ENCODE data around the gene HSF5. TPM values are rescaled to one million over a fixed set of nuclear protein-coding genes. Genes with fewer than 3 reads are reported as not detected.

The HSF5 gene
- total and polyA plus RNA-seq, 12 donors = 0.03 to 0.11 (median 0.06) TPM; not detected in 8

GRCh38 chr17:58386708-58387107, 101.5 kb downstream of the HSF5 start:
- Histone ChIP-seq H3K36me3 (replicated peaks in 1 of 2) (no peaks in the 10 kb centered on the region), H3K27ac (no peak overlapping the region), H3K27me3 (no peaks in the 10 kb centered on the region), H3K9me3 (replicated peaks in 1 of 3) (no peaks in the 10 kb centered on the region), H3K4me1 (replicated peaks in 1 of 2) (peaks cover 13 to 36% of the 10 kb centered on the region in 2 donors), H3K4me3 (no peak overlapping the region)
- WGBS, 4 donors = 77 to 89% (median 86%) methylated on average over 3 of the region's 3 CpGs
- no peak for TF ChIP-seq CTCF (IDR thresholded peaks at IDR 0.05)
- no peak for TF ChIP-seq POLR2A (IDR thresholded peaks at IDR 0.05)
- no peak for DNase-seq
- intact Hi-C loops (cut with DNase I) = no loop called here

GRCh38 chr17:58385359-58385899, 102.8 kb downstream of the HSF5 start:
- TF ChIP-seq POLR2A (IDR thresholded peaks at IDR 0.05) (no peak), CTCF (IDR thresholded peaks at IDR 0.05) (no peak)
- Histone ChIP-seq H3K9me3 (replicated peaks in 1 of 3) (no peaks in the 10 kb centered on the region), H3K27ac (no peak overlapping the region), H3K4me3 (no peak overlapping the region), H3K27me3 (no peaks in the 10 kb centered on the region), H3K4me1 (replicated peaks in 1 of 2) (peaks cover 13 to 26% of the 10 kb centered on the region in 2 donors), H3K36me3 (replicated peaks in 1 of 2) (no peaks in the 10 kb centered on the region)
- intact Hi-C loops (cut with DNase I) = no loop called here
- 59 to 77% (median 74%) methylated on average over 4 of the region's 4 CpGs for WGBS, 4 donors
- DNase-seq = no peak

- H3K4me3 ChIP-seq = no peak overlapping the region
- intact Hi-C loops (cut with DNase I) = no loop called here
- H3K27me3 ChIP-seq = no peaks in the 10 kb centered on the region
- DNase-seq = no peak
- peaks cover 13 to 26% of the 10 kb centered on the region in 2 donors for H3K4me1 ChIP-seq (replicated peaks in 1 of 2)
- H3K9me3 ChIP-seq (replicated peaks in 1 of 3) = no peaks in the 10 kb centered on the region
- 57 to 69% (median 66%) methylated on average over 3 of the region's 3 CpGs for WGBS, 4 donors
- no peaks in the 10 kb centered on the region for H3K36me3 ChIP-seq (replicated peaks in 1 of 2)
- no peak overlapping the region for H3K27ac ChIP-seq
- no peak for TF ChIP-seq CTCF (IDR thresholded peaks at IDR 0.05)
- TF ChIP-seq POLR2A (IDR thresholded peaks at IDR 0.05) = no peak
Observed at GRCh38 chr17:58384897-58385296, 103.3 kb downstream of the HSF5 start.

GRCh38 chr17:58383892-58384462, 104.2 kb downstream of the HSF5 start:
- Histone ChIP-seq H3K4me1 (replicated peaks in 1 of 2) (peaks cover 6 to 21% of the 10 kb centered on the region in 2 donors), H3K27me3 (no peaks in the 10 kb centered on the region), H3K4me3 (no peak overlapping the region), H3K27ac (no peak overlapping the region), H3K36me3 (replicated peaks in 1 of 2) (no peaks in the 10 kb centered on the region), H3K9me3 (replicated peaks in 1 of 3) (no peaks in the 10 kb centered on the region)
- DNase-seq = no peak
- 67 to 76% (median 68%) methylated on average over 4 of the region's 4 CpGs for WGBS, 4 donors
- intact Hi-C loops (cut with DNase I) = no loop called here
- TF ChIP-seq CTCF (IDR thresholded peaks at IDR 0.05) (no peak), POLR2A (IDR thresholded peaks at IDR 0.05) (no peak)
